Right renal pelvis (tissue), 4 donors: ENCODE measurements around the gene AKAP8. TPM values are rescaled to one million over a fixed set of nuclear protein-coding genes. Genes with fewer than 3 reads are reported as not detected.
"Not testable (repeated sequence)": the region's sequence is repeated elsewhere in the genome, so short reads cannot be mapped to it uniquely, and the experiment has no call there.

Experiments
- DNase-seq, 4 donors: peaks; one replicate each; pipeline ENCODE4 v3.0.0-alpha.2; 2013; ENCODE audit warnings: low read depth in 4 of 4, low spot score in 3 of 4, missing footprints in 1 of 4
- polyA plus RNA-seq, 4 donors: library from polyadenylated mRNA; unstranded; fragments of 120-200 nt; gene quantifications; one replicate each; pipeline ENCODE4 v1.2.1, GENCODE V29; 2013; ENCODE audit not compliant: insufficient read length in 4 of 4

Gene AKAP8
- polyA plus RNA-seq, 4 donors = 25.5 to 30.5 (median 28.7) TPM

DNA sequence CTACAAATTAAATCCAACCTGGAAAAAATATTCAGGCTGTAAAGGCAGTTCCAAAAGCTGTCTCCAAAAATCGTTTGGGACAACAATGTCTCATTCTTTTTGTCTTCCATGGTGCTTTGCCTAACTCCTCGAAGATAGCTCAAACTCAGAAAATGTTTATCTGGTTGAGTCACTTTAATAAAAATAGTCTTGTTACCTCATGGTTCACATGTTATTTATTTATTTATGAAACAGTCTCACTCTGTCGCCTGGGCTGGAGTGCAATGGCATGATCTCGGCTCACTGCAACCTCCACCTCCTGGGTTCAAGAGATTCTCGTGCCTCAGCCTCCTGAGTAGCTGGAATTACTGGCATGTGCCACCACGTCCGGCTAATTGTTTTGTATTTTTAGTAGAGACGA, 42.4 kb downstream of the AKAP8 start:
- no peak for DNase-seq

DNA sequence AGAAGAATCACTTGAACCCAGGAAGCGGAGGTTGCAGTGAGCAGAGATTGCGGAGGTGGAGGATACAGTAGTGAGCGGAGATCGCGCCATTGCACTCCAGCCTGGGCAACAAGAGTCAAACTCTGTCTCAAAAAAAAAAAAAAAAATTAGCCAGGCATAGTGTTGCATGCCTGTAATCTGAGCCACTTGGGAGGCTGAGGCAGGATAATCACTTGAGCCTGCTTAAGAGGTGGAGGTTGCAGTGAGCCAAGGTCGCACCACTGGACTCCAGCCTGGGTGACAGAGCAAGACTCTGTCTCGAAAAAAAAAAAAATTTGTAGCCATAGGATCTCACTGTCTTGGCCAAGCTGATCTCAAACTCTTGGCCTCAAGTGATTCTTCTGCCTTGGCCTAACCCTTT, 43.6 kb downstream of the AKAP8 start:
- not testable (repeated sequence) for DNase-seq

DNA sequence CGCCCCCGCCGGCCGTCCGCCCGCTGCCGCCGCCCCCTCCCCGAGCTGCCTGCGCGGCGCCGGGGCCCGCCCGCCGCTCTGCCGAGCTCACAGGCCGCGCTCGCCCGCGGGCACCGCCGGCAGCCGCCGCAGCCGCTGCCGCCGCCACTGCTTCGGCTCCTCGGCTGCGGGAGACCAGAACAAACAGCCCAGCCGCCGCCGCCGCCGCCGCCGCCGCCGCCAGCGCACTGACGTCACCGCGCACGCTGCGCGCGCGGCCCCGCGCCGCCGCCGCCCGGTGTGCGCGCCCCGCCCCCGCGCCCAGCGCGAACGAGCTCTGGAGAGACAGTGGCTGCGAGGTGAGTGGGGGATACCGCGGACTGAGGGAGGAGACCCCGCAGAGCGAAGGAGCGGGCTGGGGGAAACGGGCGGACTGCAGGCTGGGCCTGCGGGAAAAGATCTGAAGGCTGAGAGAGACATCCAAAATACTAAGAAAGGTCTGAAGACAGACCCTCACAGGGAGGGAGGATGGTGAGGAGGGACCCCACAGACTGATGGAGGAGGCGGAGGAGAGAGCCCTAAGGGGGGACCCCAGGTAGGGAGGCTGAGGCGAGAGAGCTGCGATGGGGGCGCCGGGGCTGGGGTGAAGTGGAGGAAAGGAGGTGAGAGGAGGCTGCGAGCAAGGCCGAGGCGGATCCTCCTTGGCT, 47.1 kb downstream of the AKAP8 start, which contains the start of gene BRD4:
Gene BRD4 (minus strand): TSS at position 229 of the 686 bp plus-strand sequence. CDS start 59,440 bp downstream, outside the sequence.
- peak in 2 of 4 donors; percentile 39 to 42 for DNase-seq

DNA sequence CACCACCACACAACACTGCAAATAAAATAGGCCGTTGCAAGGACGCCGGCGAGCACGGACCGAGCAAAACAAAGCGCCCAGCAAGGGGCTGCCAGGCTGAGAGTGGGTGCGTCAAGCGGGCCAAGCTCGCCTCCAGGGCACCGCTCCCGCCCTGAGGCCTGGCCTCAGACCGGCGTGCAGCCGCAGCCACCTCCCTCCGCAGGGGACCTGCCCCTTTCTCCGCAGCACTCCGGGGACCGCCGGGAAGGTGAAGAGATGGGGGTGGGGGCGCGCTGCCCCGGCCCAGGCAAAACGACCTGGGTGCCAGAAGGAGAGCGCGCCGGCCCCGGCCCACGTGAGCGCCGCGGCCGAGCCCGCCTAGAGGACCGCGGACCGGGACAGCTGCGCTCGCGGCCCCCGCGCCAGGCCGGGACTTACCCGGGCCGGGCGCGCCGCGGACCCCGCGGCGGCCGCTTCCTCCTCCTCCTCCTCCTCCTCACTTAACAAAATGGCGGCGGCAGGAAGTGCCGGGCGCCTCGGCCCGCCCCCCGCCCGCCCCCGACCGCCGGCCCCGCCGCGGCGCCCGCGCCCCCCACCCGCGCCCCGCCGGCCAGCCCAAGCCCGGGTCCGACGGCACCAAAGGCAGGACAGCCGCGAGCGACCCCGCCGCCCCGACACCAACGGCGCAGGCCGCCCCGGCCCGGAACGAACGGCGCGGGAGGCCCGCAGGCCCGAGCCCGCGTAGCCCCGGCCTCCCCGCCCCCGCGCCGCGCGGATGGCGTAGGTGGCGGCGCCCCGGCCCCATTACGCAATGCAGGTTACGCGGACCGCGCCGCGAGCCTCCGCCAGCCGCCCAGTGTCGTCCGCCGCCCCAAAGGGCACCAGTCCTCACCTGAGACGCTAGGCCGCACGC, 47.9 kb downstream of the AKAP8 start:
- no peak for DNase-seq

DNA sequence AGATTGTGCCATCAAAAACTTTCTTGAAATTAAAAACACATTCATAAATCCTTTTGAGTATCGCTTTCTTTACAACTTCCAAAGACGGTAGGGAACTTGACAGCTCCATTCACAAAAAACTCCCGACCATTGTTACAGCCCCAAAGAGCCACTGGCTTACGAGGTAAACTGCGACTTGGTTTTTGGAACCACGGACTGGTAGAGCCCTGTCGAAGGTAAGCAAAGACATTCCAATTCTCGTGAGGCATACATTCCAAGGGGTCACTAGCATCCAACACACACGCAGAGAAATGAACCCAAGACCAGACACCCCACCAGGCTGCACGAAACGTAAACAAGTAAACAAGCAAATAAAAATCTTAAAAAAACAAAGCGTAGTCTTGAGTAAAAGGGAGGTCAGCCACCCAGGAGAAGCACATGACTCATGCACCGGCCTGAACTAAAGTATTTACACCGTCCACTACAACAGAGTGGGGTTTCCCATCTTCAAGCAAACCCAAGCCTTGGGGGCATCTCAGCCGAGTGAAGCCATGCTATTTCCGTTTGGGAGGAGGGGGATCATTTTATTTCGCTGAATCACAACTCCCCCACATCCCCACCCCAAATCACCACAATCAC, 48.7 kb downstream of the AKAP8 start:
- DNase-seq = no peak

DNA sequence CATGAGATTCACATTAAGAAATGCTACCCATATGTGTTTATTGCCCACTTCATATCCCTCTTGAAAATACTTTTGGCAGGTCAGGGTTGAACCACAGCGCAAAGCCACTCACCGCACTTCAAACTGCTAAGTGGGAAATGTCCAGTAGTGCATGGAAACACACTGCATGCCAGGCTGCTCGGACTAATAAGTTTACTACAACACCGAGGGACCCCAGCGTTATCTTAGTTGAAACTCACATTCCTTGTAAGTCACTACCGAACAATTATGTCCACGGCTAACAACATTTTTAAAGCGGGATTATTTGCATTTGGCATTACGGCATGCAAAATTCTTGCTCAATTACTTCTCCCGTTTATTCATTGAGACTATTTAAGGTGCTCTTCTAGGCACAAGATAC, 51.3 kb downstream of the AKAP8 start:
- no peak for DNase-seq

DNA sequence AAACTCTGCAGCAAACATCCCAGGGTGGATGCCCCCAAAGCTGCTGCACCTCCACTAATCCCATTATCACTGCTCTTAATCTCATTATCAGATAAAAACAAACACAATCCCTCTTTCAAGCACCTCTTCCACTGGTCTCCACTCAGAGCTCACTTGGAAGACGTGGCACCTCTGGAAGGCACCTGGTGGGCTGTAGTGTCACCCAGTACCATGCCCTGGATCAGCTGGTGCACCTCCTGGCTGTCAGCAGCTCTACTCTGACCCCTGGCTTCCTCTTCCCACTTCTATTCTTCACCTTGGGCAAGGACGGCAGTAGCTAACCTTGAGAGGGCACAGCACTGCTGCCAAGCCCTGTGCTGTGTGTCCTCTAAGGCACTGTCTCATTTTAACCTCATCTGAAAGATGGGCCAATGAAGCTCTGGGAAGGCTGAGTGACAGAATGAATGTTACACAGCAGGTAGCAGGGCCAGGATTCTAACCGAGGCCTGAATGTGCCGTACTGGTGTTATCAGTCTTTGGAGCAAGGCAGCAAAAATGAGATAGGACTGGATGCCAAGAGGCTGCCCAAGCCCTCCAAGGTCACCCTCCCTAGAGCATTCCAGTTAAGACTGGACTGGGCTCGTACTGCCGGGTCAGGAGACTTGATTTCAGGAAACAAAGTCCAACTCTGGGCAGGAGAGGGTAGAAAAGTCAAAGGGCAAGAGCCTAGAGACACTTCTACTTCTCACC, 54.6 kb downstream of the AKAP8 start:
- DNase-seq = no peak

DNA sequence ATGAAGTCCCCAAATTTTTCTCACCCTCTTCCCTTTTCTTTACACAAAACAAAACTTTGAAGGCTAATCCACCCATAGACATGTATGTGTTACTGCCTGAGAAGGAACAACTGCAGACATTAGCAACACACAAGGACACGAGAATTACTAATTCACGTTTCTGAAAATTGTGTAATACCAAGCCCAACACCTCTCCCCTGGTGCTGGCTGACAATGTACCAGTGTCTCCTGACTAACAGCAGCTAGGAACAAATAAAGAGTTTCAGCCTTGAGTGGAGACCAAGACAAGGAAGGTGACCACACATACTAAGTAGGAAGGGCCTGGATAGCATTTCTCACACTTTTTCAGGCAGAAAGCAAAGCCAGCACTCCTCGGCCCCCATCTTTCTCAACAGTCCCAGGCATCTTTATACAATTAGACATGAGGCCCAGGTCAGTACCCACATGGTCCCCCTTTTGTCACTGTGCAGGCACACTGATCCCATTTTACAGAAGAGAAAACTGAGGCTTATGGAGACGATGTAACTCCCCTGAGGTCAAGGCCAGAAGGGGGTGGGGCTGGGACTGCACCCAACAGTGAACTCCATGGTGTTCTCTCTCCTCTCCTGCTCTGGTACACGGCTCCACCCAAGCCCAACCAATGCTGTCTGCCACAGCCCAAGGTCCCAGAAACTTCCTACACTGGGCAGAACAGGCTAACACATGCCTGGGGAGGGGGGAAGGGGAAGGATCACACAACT, 55.9 kb downstream of the AKAP8 start:
- no peak for DNase-seq

DNA sequence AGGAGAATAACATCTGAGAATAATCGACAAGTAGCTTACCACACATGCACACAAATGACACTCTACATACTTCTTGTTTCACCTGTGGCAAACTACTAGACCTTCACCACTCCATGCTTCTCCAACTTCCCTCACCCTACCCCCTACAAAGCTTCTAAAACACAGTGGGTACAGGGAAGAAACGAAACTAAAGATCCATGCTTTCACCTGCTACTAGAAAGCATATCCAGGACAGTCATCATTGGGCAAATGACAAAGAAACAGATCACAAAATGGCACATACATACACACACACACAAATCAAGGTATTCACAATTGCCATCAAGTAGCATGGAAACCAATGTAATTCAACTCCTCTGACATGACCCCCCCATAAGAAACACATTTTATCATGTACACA, 57.8 kb downstream of the AKAP8 start:
- DNase-seq = no peak

DNA sequence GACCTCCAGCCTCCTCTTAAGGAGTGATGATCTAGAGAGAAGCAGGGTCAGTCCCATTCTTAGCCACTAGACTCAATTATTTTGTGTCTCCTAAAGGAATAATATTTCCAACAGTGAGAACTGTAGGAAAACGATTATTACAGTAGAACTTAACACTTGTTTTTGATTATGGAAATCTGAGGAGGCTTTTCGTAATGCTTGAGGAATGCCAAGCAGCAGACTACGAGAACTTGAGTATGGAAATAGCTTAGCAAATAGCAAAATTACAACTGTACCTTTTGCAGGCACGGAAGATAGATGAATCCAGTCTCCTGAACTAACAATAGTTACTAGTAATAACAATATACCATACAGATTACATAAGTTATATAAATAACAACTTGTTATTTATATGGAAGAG, 59.5 kb downstream of the AKAP8 start:
- DNase-seq = no peak

DNA sequence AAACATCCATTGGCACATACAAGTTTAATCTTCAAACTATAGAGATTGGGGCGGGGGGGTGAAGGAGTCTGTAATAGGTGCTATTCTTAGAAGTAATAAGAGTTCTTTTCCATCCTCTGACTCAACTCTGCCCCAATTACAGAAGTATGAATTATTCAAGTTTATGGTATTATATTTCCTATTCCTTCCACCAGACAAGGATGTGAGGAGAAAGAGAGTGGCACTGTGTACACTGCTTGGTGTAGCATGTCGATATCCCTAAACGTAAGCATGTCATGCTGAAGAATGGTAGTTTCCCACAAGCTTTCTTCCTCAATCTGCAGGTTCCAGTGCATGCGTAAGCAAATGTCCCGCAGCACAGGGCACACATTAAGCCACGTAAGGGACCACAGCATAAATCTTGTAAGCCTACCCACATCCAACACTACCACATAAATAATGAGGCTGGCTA, 61.3 kb downstream of the AKAP8 start:
- no peak for DNase-seq

DNA sequence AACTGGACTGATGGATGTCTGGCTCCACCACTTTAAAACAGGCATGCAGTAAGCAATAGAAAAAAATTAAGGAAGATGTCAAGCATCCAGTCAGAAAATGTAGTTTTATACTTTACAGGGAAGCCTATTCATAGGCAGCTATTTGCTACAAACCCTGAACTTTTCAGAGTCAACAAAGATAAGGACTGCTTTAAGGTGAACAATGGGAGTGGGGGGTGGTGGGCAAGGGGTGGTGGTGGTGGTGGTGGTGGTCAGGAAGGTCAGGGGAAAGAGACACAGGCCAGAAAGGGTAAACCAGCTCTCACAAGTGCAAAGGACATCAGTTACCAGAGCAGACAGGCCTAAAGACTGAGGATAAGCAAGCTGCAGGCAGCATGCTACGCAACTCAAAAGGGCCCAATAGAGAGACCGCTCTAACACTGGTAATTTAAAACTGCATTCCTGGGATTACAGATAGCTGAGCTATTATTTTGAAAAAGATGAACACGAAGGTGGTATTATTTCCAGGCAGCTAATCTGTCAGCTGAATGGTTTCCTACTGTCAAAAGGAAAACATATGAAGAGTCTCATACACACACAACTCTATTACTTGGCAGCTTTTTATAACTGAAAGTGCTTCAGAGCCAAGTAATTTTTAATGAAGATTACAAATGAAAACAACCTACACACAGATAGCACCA, 62.1 kb downstream of the AKAP8 start:
- DNase-seq = no peak

DNA sequence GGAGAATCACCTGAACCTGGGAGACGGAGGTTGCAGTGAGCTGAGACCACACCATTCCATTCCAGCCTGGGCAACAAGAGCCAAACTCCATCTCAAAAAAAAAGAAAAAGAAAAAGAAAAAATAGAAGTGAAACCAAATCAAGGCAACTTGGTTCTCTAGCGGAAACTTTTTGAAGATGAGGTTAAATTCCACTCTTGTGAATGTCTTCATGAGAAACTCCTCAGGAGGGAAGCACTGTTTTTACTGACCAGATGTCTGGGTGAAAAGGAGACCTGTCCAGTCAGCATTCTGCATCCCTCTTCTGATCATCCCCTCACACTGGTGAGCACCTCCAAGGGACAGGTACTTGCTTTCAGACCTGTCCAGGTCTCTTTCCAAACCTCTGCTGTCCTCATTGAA, 63.1 kb downstream of the AKAP8 start:
- no peak for DNase-seq

DNA sequence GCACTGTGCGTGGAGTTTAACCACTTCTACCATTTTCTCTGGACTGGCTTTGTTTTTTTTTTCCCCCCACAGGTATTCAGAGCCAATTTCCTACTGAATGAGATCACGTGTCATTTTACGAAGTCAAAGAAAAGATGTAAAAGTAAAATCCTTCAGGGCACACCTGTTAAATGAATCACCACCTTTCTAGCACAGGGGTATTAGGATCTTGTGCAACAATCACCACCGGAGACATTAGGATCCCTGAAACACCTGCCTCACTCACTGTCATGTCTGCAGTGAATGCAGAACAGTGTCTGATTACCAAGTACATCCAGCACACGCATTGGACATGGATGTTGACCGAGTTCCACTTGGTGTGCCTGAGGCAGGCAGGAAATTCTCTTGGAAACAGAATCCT, 64.5 kb downstream of the AKAP8 start:
- DNase-seq = no peak

DNA sequence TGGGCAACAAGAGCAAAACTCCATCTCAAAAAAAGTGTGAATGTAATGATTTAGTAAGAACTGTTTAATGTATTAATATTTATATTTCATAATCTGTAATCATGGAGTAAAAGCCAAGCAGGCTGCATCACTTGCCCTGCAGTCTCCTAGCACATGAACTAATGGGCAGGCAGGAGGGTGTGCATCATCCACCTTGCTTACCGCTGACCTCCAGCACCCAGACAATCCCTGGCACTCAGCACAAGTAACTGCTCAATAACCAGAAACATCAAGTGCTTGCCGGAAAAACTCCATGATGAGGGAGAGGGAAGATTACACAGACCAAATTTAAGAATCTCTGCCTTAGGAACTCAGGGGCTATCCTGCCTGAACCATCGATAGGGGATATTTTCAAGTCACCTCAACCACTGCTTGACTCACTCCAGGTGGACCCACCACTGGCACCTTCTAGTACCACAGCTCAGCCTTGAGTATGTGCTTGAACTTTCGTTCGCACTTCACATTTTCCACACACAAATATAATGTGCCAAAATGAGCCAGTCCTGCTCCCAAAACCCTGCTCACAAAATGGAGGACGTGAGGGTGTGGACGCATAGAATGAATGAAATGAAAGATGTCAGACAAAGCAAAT, 65.8 kb downstream of the AKAP8 start:
- DNase-seq = no peak

DNA sequence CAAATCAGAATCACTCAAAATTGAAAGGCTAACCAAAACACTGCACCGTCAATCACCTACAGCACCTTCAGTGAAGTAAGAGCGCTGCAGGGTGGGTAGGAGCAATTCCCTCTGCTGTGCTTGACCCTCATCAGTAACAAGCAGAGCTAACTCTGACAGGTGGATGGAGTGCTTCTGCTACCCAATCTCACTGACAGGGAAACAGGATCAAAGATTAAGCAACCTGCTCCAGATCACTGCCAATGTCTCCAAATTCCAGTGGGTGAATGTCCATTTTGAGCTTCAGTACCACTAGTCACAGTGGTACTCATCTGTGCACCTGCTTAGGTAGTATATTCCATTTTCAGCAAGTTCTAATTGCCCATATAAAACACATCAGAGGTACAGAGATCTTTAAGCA, 72.4 kb downstream of the AKAP8 start:
- DNase-seq = no peak

DNA sequence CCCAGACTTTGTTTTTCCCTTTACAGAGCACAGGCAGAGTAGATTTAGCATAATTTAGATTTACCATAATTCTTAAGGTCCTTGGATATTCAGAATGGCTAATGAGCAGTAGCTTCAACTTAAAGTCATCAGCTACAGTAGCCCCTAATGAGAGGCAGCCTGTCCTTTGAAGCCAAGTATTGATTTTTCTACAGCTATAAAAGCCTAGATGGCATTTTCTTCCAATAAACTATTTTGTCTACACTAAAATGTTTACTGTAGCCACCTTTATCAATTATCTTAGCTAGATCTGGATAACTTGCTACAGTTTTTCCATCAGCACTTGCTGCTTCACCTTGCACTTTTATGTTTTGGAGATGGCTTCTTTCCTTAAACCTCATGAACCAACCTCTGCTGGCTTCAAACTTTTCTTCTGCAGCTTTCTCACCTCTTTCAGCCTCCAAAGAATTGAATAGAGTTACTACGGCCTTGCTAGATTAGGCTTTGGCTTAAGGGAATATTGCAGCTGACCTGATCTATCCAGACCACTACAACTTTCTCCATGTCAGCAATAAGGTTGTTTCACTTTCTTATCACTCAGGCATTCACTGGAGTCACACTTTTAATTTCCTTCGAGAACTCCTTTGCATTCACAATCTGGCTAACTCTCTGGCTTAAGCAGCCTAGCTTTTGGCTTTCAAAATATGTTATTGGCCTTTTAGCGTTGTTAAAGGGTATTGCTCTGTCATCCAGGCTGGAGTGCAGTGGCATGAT, 73.8 kb downstream of the AKAP8 start:
- no peak for DNase-seq

DNA sequence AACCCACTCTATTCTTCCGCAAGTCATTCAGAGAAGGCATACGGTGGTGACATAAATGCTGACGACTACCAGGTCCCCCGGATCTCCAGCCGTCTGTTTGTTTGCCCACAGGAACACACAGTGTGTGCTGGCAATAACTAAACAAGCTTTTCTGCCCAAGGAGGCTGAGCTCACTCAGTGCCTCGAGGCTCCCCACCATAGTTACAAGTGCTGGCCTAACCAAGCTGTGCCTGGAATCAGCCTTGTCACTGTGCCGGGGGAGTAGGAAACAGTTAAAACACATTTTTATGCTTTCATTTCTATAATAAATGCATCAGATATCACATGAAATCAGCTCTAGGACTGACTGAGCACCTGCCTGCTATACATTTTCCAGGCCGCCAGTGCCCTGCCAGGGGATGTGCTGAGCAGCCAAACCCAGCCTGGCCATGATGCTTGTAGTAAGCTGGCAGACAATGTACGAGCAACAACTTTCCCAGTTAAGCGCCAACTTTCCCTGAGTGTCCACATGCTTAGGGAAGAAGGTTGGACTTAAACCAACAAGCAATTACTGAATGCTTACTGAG, 75.4 kb downstream of the AKAP8 start:
- no peak for DNase-seq
